ENCODE results near the gene LHX8. TPM values are rescaled to one million over a fixed set of nuclear protein-coding genes. Genes with fewer than 3 reads are reported as not detected.

Gene LHX8
- total RNA-seq (2022; extraction: Qiagen RNA extraction; ENCODE audit: low read depth): 0.77 to 1.3 TPM (median 0.97 TPM) in 5 replicates

DNA sequence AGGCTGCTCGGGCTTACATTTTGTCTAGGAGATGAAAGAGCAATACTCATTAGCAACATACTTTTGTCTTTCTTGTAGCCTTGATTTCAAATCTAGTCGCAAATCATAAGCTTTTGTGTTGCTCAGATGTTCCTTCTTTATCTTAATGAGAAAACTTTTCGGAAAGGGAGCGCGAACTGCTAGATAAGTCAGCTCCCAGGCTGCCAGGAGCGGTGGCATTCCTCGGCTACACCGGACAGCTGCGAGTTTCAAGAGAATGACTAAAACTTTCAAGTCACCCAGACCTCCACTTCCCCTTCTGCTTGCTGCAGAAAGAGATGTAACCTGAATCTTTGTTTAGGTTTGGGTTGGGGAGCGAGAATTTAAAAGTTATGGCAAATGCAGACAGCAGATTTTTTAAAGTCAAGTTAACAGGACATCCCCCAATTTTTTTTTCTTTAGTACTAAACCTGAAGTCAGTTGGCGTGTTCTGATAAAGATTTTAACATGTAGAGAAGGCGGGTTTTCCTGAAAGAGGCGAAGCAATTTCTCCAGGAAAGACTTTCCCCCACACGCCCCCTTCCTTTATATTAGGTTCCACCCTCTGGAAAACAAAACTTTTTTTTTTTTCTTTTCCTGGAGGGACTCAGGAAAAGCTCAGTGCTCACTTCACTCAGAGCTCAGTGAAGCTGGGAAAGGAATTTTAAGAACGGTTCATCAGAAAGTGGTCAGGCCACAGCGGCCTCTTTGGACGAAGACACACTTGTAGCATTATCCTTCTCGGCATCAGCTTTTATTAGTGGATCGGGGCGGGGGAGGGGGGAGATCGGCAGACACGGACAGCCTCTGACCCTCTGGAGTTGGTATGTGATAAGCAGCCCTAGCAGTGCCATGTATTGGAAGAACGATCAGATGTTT lies at the start of gene LHX8:
Gene LHX8 (plus strand): TSS at position 639 of the 897 bp plus-strand sequence. CDS start 2,227 bp downstream, outside the sequence.

Measured in A549 treated with GW870086 at 1 μM for 4 hours (cell line).